ENCODE measurements around the gene KANSL1.
A peak's percentile ranks its signal among the peaks of the same experiment; 100 is the strongest.
"Not testable (repeated sequence)": the region's sequence is repeated elsewhere in the genome, so short reads cannot be mapped to it uniquely, and the experiment has no call there.

Gene KANSL1

GRCh38 chr17:46010597-46011186 lies 182.5 kb downstream of the KANSL1 start:
- no peak for DNase-seq

- DNase-seq: no peak
Measured at GRCh38 chr17:46009681-46010596, 183.3 kb downstream of the KANSL1 start.

- DNase-seq: no peak
Measured at GRCh38 chr17:46008591-46008990, 184.6 kb downstream of the KANSL1 start.

DNA sequence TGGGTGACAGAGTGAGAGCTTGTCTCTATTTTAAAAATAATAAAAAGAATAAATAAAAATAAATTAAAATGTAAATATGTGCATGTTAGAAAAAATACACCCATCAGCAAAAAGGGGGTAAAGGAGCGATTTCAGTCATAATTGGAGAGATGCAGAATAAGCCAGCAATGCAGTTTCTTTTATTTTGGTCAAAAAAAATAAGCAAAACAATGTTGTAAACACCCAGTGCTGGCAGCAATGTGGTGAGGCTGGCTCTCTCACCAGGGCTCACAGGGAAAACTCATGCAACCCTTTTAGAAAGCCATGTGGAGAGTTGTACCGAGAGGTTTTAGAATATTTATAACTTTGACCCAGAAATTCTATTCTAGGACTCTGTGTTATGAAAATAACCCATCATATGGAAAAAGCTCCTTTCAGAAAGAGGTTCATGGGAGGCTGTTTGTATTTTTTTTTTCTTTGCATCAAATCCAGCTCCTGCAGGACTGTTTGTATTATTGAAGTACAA lies 185.7 kb downstream of the KANSL1 start:
- no peak for DNase-seq

DNA sequence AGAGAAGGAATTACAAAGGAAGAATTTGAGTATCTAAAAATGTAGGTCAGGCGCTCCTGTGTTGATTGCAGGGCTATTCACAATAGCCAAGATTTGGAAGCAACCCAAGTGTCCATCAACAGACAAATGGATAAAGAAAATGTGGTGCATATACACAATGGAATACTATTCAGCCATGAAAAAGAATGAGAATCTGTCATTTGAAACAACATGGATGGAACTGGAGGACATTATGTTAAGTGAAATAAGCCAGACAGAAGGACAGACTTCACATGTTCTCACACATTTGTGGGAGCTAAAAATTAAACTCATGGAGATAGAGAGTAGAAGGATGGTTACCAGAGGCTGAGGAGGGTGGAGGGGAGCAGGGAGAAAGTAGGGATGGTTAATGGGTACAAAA lies 187.1 kb downstream of the KANSL1 start:
- not testable (repeated sequence) for DNase-seq

DNA sequence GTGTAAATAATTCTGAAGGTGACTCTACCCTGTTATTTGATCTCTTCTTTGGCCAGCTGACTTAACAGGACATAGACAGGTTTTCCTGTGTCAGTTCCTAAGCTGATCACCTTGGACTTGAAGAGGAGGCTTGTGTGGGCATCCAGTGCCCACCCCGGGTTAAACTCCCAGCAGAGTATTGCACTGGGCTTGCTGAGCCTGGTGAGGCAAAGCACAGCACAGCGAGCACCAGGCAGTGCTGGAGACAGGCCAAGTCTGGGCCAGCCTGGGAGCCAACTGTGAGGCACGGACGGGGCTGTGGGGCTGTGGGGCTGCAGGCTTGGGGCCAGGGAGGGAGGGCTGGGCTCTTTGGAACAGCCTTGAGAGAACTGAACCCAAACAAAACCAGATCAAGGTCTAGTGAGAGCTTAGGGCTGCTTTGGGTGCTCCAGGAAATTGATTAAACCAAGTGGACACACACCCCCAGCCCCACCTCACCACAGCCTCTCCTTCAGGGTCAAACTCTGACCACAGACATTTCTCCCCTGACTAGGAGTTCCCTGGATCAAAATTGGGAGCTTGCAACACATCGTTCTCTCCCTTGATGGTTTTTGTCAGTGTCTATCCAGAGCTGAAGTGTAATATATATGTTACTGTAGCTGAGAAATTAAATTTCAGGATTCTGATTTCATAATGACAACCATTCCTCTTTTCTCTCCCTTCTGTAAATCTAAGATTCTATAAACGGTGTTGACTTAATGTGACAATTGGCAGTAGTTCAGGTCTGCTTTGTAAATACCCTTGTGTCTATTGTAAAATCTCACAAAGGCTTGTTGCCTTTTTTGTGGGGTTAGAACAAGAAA lies 189.1 kb downstream of the KANSL1 start:
- DNase-seq: peak; percentile 4

DNA sequence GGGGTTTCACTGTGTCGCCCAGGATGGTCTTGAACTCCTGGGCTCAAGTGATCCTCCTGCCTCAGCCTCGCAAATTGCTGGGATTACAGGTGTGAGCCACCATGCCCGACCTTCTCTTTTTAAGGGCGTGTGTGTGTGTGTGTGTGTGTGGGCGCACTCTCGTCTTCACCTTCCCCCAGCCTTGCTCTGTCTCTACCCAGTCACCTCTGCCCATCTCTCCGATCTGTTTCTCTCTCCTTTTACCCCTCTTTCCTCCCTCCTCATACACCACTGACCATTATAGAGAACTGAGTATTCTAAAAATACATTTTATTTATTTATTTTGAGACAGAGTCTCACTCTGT lies 190.3 kb downstream of the KANSL1 start:
- no peak for DNase-seq

DNA sequence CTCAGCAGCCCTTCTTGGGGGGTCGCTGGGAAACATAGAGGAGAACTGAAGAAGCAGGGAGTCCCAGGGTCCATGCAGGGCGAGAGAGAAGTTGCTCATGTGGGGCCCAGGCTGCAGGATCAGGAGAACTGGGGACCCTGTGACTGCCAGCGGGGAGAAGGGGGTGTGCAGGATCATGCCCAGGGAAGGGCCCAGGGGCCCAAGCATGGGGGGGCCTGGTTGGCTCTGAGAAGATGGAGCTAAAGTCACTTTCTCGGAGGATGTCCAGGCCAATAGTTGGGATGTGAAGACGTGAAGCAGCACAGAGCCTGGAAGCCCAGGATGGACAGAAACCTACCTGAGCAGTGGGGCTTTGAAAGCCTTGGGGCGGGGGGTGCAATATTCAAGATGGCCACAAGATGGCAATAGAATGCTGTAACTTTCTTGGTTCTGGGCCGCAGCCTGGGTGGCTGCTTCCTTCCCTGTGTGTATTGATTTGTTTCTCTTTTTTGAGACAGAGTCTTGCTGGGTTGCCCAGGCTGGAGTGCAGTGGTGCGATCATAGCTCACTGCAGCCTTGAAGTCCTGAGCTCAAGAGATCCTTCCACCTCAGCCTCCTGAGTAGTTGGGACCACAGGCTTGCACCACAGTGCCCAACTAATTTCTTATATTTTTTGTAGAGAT lies 190.8 kb downstream of the KANSL1 start:
- peak; percentile 57 for DNase-seq

DNA sequence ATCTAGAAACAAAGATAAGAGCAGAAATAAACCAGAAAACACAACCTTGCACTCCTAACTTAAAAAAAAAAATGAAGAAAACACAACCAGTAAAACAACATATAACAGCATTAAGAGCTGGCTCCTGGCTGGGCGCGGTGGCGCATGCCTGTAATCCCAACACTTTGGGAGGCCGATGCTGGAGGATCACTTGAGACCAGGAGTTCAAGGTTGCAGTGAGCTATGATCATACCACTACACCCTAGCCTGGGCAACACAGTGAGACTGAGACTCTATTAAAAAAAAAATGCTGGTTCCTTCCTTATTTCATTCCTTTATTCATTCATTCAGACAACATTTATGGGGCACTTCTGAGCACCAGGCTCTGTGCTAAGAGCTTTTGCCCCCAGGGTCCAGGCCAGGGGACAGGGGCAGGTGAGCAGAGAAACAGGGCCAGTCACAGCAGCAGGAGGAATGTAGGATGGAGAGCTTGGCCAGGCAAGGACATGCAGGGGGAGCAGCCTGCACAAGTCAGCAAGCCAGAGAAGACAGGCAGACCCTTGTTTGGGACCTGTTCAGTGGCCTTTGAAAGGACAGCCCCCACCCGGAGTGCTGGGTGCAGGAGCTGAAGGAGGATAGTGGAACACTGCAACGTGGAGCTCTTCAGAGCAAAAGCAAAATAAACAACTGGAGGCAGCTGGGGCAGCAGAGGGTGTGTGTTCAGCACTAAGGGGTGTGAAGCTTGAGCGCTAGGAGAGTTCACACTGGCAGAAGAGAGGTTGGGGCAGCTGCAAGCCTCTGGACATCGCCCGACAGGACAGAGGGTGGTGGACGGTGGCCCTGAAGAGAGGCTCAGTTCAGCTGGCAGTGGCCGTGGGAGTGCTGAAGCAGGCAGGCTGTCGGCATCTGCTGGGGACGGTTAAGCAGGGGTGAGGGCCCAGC lies 191.6 kb downstream of the KANSL1 start:
- DNase-seq: no peak

GRCh38 chr17:46000757-46001156 lies 192.5 kb downstream of the KANSL1 start:
- DNase-seq: no peak

DNA sequence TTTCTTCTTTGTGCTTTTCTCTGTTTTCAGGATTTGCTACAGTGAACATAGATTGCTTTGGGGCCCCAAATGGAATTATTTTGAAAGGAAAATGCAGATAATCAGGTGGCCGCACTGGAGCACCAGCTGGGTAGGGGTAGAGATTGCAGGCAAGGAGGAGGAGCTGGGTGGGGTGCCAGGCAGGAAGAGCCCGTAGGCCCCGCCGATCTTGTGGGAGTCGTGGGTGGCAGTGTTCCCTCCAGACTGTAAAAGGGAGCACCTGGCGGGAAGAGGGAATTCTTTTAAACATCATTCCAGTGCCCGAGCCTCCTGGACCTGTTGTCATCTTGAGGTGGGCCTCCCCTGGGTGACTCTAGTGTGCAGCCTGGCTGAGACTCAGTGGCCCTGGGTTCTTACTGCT lies 192.9 kb downstream of the KANSL1 start:
- DNase-seq: no peak

DNA sequence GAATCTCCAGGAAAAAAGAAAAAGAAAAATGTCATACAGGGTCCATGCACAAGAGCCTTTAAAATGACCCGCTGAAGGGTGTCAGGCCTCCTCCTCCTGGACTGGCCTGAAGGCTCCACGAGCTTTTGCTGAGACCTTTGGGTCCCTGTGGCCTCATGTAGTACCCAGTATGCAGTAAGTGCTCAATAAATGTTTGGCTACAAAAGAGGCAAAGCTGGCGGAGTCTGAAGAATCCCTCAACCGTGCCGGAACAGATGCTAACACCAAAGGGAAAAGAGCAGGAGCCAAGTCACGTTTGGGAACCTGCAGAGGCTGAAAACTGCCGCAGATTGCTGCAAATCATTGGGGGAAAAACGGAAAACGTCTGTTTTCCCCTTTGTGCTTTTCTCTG lies 193.3 kb downstream of the KANSL1 start:
- no peak for DNase-seq

GRCh38 chr17:45998987-45999899 lies 194.0 kb downstream of the KANSL1 start, which contains the start of gene STH:
STH (plus strand) TSS chr17:45999250; CDS start chr17:45999280, 30 bp downstream.
- DNase-seq: no peak

DNA sequence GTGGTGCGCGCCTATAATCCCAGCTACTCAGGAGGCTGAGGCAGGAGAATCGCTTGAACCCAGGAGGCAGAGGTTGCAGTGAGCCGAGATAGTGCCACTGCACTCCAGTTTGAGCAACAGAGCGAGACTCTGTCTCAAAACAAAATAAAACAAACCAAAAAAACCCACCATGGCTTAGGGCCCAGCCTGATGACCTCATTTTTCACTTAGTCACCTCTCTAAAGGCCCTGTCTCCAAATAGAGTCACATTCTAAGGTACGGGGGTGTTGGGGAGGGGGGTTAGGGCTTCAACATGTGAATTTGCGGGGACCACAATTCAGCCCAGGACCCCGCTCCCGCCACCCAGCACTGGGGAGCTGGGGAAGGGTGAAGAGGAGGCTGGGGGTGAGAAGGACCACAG lies 195.6 kb downstream of the KANSL1 start:
- DNase-seq: no peak

DNA sequence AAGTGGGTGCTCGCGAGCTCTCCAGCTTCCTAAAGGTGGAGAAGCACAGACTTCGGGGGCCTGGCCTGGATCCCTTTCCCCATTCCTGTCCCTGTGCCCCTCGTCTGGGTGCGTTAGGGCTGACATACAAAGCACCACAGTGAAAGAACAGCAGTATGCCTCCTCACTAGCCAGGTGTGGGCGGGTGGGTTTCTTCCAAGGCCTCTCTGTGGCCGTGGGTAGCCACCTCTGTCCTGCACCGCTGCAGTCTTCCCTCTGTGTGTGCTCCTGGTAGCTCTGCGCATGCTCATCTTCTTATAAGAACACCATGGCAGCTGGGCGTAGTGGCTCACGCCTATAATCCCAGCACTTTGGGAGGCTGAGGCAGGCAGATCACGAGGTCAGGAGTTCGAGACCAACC lies 196.1 kb downstream of the KANSL1 start:
- no peak for DNase-seq

GRCh38 chr17:45996282-45996937 lies 196.8 kb downstream of the KANSL1 start:
- DNase-seq: no peak

DNA sequence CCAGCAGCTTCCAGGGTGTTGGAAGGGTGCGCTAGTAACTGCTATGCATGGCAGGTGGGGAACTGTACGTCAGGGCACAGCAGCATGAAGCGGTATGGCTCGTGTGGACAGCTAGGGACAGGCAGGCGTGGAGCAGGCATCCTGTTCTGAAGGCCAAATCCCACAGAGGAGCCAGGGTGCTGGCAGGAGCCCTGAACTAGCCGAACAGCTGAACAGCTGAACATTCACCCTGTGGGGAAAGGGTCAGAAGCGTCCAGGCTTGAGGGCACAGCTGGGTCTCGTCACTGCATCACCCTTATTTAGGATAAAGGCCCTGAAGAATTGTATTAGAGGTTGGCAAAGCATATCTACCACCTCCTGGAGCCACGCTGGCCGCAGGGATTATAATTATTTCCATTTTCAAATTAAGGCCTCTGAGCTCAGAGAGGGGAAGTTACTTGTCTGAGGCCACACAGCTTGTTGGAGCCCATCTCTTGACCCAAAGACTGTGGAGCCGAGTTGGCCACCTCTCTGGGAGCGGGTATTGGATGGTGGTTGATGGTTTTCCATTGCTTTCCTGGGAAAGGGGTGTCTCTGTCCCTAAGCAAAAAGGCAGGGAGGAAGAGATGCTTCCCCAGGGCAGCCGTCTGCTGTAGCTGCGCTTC lies 197.5 kb downstream of the KANSL1 start:
- no peak for DNase-seq

GRCh38 chr17:45994987-45995386 lies 198.2 kb downstream of the KANSL1 start:
- no peak for DNase-seq

DNA sequence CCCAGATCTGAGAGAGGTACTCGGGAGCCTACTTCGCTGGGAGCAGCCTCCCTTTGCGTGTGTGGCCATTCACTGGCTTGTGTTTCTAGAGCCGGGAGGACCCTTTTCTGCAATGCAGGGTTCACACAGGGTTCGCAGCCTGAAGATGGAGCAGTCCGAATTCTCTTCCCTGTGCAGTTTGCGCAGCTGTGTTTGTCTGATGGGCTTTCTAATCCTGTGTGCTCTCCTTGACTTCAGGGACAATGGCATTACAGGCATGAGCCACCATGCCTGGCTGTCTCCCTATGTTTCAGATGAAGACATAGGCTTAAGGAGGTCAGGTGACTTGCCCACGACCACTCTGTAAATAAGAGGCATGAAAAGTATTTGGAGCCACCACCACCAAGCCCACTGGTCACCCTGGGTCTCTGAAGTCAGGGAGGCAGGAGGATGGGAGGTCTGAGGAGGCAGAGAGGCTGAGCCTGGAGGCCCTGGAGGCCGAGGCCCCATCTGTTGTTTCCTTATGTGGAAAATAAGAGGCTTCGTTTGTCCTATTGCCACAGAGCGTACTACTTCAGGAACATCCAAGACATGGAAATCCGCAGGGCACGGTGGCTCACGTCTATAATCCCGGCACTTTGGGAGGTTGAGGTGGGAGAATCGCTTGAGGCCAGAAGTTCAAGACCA lies 199.1 kb downstream of the KANSL1 start:
- no peak for DNase-seq
